ENCODE measurements around the gene ST3GAL2.
"Not testable (repeated sequence)": the region's sequence is repeated elsewhere in the genome, so short reads cannot be mapped to it uniquely, and the experiment has no call there.

Gene ST3GAL2

GRCh38 chr16:70380919-70381603, 57.8 kb downstream of the ST3GAL2 start:
- DNase-seq = peak; percentile 96

GRCh38 chr16:70380248-70380918, 58.5 kb downstream of the ST3GAL2 start:
- DNase-seq = no peak

GRCh38 chr16:70378869-70379493, 59.9 kb downstream of the ST3GAL2 start:
- DNase-seq = no peak

- no peak for DNase-seq
Measured at GRCh38 chr16:70377782-70378181, 61.1 kb downstream of the ST3GAL2 start.

- DNase-seq = no peak
Measured at GRCh38 chr16:70375636-70376611, 63.0 kb downstream of the ST3GAL2 start.

- DNase-seq = no peak
Measured at GRCh38 chr16:70374213-70374612, 64.7 kb downstream of the ST3GAL2 start.

- DNase-seq = no peak
Measured at GRCh38 chr16:70372921-70373728, 65.8 kb downstream of the ST3GAL2 start.

GRCh38 chr16:70370924-70371323, 68.0 kb downstream of the ST3GAL2 start:
- DNase-seq = no peak

- DNase-seq = not testable (repeated sequence)
Measured at GRCh38 chr16:70370145-70370544, 68.8 kb downstream of the ST3GAL2 start.

GRCh38 chr16:70364399-70364798, 74.5 kb downstream of the ST3GAL2 start:
- no peak for DNase-seq

GRCh38 chr16:70359552-70359951, 79.3 kb downstream of the ST3GAL2 start:
- no peak for DNase-seq

GRCh38 chr16:70349783-70350182, 89.1 kb downstream of the ST3GAL2 start:
- DNase-seq = no peak

GRCh38 chr16:70348991-70349390, 89.9 kb downstream of the ST3GAL2 start:
- no peak for DNase-seq

- no peak for DNase-seq
Measured at GRCh38 chr16:70345840-70346239, 93.1 kb downstream of the ST3GAL2 start.

GRCh38 chr16:70342016-70342415, 96.9 kb downstream of the ST3GAL2 start:
- no peak for DNase-seq

GRCh38 chr16:70341600-70341999, 97.3 kb downstream of the ST3GAL2 start:
- no peak for DNase-seq

- DNase-seq = no peak
Measured at GRCh38 chr16:70337814-70338213, 101.1 kb downstream of the ST3GAL2 start.

- DNase-seq = not testable (repeated sequence)
Measured at GRCh38 chr16:70332728-70333127, 106.2 kb downstream of the ST3GAL2 start.

GRCh38 chr16:70331588-70332358, 107.1 kb downstream of the ST3GAL2 start:
- DNase-seq = no peak

GRCh38 chr16:70331091-70331490, 107.8 kb downstream of the ST3GAL2 start:
- no peak for DNase-seq

Data from DMS153 (cell line).